Measurements from ENCODE around the gene C3orf22.
"Not testable (repeated sequence)": the region's sequence is repeated elsewhere in the genome, so short reads cannot be mapped to it uniquely, and the experiment has no call there.

Gene C3orf22

GRCh38 chr3:126544596-126545281 lies 14.0 kb downstream of the C3orf22 start:
- no peak for DNase-seq (ENCODE audit: low read depth in 1 of 2, low spot score in 1 of 2)

GRCh38 chr3:126543457-126544061 lies 15.2 kb downstream of the C3orf22 start:
- no peak for DNase-seq (ENCODE audit: low read depth in 1 of 2, low spot score in 1 of 2)

- no peak for DNase-seq (ENCODE audit: low read depth in 1 of 2, low spot score in 1 of 2)
These were observed 16.1 kb downstream of the C3orf22 start for GRCh38 chr3:126542340-126543241.

GRCh38 chr3:126541628-126542339 lies 16.9 kb downstream of the C3orf22 start:
- no peak for DNase-seq (ENCODE audit: low read depth in 1 of 2, low spot score in 1 of 2)

GRCh38 chr3:126540951-126541627 lies 17.6 kb downstream of the C3orf22 start:
- DNase-seq (ENCODE audit: low read depth in 1 of 2, low spot score in 1 of 2), result no peak

GRCh38 chr3:126540342-126540849 lies 18.3 kb downstream of the C3orf22 start:
- no peak for DNase-seq (ENCODE audit: low read depth in 1 of 2, low spot score in 1 of 2)

GRCh38 chr3:126539558-126540250 lies 19.0 kb downstream of the C3orf22 start:
- DNase-seq (ENCODE audit: low read depth in 1 of 2, low spot score in 1 of 2), result no peak

GRCh38 chr3:126538966-126539365 lies 19.8 kb downstream of the C3orf22 start:
- DNase-seq (ENCODE audit: low read depth in 1 of 2, low spot score in 1 of 2), result no peak

- no peak for DNase-seq (ENCODE audit: low read depth in 1 of 2, low spot score in 1 of 2)
These were observed 20.4 kb downstream of the C3orf22 start for GRCh38 chr3:126538316-126538715.

- no peak for DNase-seq (ENCODE audit: low read depth in 1 of 2, low spot score in 1 of 2)
These were observed 20.9 kb downstream of the C3orf22 start for GRCh38 chr3:126537730-126538281.

GRCh38 chr3:126537116-126537729 lies 21.5 kb downstream of the C3orf22 start:
- DNase-seq (ENCODE audit: low read depth in 1 of 2, low spot score in 1 of 2), result no peak

GRCh38 chr3:126536126-126536525 lies 22.6 kb downstream of the C3orf22 start:
- DNase-seq (ENCODE audit: low read depth in 1 of 2, low spot score in 1 of 2), result no peak

GRCh38 chr3:126535636-126536035 lies 23.1 kb downstream of the C3orf22 start:
- no peak for DNase-seq (ENCODE audit: low read depth in 1 of 2, low spot score in 1 of 2)

GRCh38 chr3:126534716-126535115 lies 24.0 kb downstream of the C3orf22 start:
- DNase-seq (ENCODE audit: low read depth in 1 of 2, low spot score in 1 of 2), result not testable (repeated sequence)

- DNase-seq (ENCODE audit: low read depth in 1 of 2, low spot score in 1 of 2), result no peak
These were observed 25.2 kb downstream of the C3orf22 start for GRCh38 chr3:126533506-126533905.

GRCh38 chr3:126531051-126531330 lies 27.7 kb downstream of the C3orf22 start:
- no peak for DNase-seq (ENCODE audit: low read depth in 1 of 2, low spot score in 1 of 2)

- no peak for DNase-seq (ENCODE audit: low read depth in 1 of 2, low spot score in 1 of 2)
These were observed 28.3 kb downstream of the C3orf22 start for GRCh38 chr3:126530171-126531050.

GRCh38 chr3:126529585-126530170 lies 29.1 kb downstream of the C3orf22 start:
- no peak for DNase-seq (ENCODE audit: low read depth in 1 of 2, low spot score in 1 of 2)
